ENCODE results near the gene TMPRSS13.

Gene TMPRSS13

GRCh38 chr11:117911694-117912093 is 17.5 kb downstream of the TMPRSS13 start:
- no peak for DNase-seq (ENCODE audit: low read depth)

- DNase-seq (ENCODE audit: low read depth) = no peak
Measured at GRCh38 chr11:117910941-117911655, 18.1 kb downstream of the TMPRSS13 start.

DNA sequence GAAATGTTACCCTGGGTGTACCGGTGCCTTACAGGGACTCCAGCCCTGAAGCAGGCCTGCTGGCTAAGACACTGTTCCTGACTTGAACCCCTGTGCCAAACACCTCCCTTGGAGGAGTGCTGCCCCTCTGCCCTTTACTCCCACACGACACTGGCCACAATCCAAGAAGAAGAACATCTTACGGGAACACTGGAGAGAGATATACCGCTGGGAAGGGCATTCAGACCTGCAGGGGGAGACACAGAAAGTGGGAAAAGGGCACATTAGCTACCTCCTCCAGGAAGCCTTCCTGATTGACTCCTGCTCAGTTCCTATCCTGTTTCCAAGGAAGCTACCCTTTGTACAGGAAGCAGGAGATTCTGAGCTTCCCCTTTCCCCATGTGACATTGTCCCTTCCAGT is 18.7 kb downstream of the TMPRSS13 start:
- DNase-seq (ENCODE audit: low read depth) = no peak

DNA sequence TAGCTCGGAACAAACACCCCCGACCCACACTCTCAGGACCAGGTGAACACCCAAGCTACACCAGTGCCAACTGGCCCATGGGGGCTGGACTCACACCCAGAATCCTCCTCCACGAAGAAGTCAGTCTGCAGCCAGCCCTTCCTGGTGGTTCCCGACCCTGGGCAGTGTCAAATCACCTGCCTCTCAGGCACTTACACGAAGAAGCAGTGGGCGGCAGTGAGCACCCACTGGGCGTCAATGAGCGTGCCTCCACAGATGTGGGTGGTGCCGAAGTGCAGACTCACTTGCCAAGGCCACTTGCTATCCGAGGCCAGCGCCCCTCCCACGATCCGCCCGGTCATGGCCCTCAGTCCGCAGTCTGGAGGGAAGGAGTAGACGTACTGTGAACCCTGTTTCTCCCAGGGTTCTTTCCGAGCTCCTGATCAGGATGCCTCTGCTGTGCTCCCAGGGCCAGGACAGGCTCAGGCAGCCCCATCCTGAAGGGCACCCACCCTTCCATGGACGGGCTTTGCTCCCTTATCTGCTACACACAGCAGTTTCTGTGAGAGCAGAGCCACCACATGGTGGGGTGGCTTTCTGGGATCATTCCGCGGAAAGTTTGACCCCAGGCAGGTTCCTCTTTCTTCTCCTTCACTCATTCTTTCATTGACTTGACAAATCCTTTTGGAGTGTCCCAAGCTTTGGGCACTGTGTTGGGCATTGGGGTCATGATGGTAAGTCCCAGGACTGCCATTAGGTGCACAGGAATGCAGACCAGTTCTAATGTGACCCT is 19.4 kb downstream of the TMPRSS13 start:
- DNase-seq (ENCODE audit: low read depth) = no peak

GRCh38 chr11:117908959-117909610 is 20.1 kb downstream of the TMPRSS13 start:
- no peak for DNase-seq (ENCODE audit: low read depth)

- DNase-seq (ENCODE audit: low read depth) = no peak
Measured at GRCh38 chr11:117908109-117908895, 20.9 kb downstream of the TMPRSS13 start.

DNA sequence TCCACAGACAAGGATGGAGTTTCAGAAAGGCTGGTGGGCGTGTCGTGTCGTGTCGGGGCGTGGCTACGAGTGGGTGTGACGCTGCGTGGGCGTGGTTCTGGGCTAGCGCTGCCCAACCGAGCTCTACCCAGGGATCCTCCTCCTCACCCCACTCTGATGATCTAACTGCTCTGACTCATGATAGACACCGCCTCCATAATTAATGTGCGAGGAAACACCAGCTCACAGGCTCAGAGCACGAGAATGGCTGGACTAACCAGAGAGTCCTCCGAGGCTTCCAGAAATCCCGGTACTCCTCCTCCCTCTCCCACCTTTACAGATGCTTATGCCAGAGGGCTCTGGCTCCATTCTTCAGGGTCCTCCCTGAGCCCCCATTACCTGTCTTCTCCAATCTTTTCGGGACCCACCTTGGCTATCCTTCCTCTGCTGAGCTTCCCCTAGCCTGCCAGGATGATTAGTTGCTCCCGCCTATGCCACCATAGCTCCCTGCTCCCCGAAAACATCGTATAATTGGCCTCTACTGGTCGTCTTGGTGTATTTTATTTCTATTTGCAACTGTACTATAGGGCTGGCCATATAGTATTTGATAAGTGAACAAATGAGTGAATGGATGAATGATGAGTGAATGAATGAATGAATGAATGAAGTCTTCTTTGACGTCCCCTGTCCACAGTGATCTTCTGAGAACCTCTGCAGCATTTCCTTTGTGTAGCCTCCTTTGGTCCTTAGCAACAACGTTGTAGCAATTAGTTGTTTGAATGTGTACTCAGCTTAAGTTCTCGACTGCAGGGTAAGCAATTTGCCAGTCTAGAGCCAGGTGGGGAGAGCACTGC is 21.7 kb downstream of the TMPRSS13 start:
- peak; percentile 50 for DNase-seq (ENCODE audit: low read depth)

GRCh38 chr11:117906710-117907109 is 22.5 kb downstream of the TMPRSS13 start:
- no peak for DNase-seq (ENCODE audit: low read depth)

DNA sequence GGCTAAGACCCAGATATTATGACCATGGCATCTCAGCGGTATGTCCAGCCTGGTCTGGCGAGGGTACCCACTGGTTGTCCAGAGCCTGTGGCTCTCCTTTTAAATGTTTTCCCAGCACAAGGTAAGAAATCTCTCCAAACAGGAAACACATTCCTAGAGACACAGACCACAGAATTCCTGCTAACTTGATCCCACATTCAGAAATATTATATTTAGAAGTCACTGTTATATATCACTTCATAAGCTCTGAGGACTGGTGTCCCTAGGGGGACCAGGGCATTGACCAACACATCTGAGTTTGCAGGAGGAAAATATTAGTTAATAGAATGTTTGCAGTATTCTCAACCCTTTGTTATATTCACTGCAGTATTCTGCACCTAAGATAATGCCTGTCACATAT is 23.1 kb downstream of the TMPRSS13 start:
- DNase-seq (ENCODE audit: low read depth) = no peak

DNA sequence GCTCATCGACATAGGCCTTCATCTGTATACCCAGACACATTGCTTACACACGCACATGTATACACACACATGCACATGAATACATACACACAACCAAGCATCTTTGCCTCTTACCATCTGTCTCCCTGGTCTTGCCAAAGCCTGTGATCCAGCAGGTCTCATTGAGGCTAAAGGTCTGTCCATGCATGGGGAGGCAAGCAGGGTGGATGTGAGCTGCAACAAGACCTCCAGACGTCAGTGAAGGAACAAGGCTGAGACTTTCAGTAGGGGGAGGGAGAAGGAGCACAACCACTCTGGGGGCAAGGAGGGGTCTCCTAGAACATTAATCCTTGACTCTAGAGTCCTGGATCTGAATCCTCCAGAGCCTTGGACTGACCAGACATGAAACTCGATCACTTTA is 23.7 kb downstream of the TMPRSS13 start:
- no peak for DNase-seq (ENCODE audit: low read depth)

GRCh38 chr11:117903505-117904382 is 25.5 kb downstream of the TMPRSS13 start:
- DNase-seq (ENCODE audit: low read depth) = no peak

GRCh38 chr11:117902001-117902845 is 27.0 kb downstream of the TMPRSS13 start:
- no peak for DNase-seq (ENCODE audit: low read depth)

DNA sequence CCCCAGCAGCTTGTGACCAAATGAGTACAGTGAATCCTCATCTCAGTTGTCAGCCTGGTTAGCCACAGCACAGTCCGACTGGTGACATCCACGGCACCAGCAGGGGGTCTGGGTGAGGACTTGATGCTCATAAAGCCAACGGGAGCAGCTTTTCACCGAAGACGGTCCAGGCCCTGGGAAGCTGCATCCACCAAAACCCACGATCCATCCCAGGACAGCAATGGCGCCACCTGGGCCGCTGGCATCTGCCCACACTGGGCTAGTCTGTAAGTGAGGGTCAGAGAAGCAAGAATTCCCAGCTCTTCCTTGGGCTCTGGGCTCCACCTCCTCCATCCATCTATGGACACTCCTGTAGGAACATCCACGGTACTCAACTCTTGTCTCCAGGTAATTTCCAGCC is 27.6 kb downstream of the TMPRSS13 start:
- no peak for DNase-seq (ENCODE audit: low read depth)

- no peak for DNase-seq (ENCODE audit: low read depth)
Measured at GRCh38 chr11:117900720-117901440, 28.3 kb downstream of the TMPRSS13 start.

- DNase-seq (ENCODE audit: low read depth) = no peak
Measured at GRCh38 chr11:117900121-117900648, 29.0 kb downstream of the TMPRSS13 start.

DNA sequence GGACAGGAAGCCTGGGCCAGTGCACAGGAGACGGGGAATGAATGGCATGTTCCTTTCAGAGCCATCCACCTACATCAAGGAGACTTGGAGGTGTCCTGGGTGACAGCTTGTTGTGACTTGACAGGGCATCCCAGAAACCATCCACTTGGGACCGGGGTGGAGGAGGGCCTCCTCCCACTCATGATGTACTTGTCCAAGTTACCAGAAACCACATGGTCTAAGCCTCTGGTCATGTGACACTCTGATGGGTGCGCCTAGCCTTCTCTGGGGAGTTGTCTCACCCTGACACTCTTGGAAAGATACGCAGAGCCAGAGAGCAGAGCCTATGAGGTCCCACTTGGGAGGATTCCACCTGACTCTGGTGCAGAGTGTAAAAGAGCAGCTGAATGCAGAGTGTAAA is 31.1 kb downstream of the TMPRSS13 start:
- no peak for DNase-seq (ENCODE audit: low read depth)

DNA sequence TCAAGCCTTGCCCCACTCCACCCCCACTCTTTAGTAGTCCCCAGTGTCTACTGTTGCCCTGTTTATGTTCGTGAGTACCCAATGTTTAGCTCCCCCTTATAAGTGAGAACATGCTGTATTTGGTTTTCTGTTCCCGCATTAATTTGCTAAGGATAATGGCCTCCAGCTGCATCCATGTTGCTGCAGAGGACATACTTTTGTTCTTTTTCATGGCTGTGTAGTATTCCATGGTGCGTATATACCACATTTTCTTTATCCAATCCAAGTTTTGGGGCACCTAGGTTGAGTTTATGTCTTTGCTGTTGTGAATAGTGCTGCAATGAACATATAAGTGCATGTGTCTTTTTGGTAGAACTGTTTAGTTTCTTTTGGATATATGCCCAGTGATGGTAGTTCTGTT is 36.6 kb downstream of the TMPRSS13 start:
- no peak for DNase-seq (ENCODE audit: low read depth)

GRCh38 chr11:117891362-117891761 is 37.8 kb downstream of the TMPRSS13 start:
- no peak for DNase-seq (ENCODE audit: low read depth)
